HG03097 (cell line): ENCODE results near the gene C1orf74.

Experiments used
- ATAC-seq: cut with Tn5 transposase; IDR thresholded peaks from one replicate; pipeline ENCODE4 v1.9.1; 2021; ENCODE audit not compliant: unreplicated experiment, low FRiP score

C1orf74 gene

GRCh38 chr1:209774592-209774991 lies 9.8 kb downstream of the C1orf74 start:
- ATAC-seq: no peak

- ATAC-seq: no peak
Observed at GRCh38 chr1:209772126-209772525, 12.2 kb downstream of the C1orf74 start.

- no peak for ATAC-seq
Observed at GRCh38 chr1:209770636-209771415, 13.5 kb downstream of the C1orf74 start.

GRCh38 chr1:209769971-209770370 lies 14.4 kb downstream of the C1orf74 start:
- ATAC-seq: no peak

- peak; percentile 75 for ATAC-seq
Observed at GRCh38 chr1:209769171-209769904, 15.0 kb downstream of the C1orf74 start.

- peak; percentile 75 for ATAC-seq
Observed at GRCh38 chr1:209768354-209768774, 16.0 kb downstream of the C1orf74 start.

GRCh38 chr1:209767706-209768105 lies 16.7 kb downstream of the C1orf74 start:
- no peak for ATAC-seq

GRCh38 chr1:209767096-209767495 lies 17.3 kb downstream of the C1orf74 start:
- no peak for ATAC-seq

- ATAC-seq: no peak
Observed at GRCh38 chr1:209766051-209766450, 18.3 kb downstream of the C1orf74 start.

GRCh38 chr1:209761011-209761635 lies 23.2 kb downstream of the C1orf74 start:
- no peak for ATAC-seq

- no peak for ATAC-seq
Observed at GRCh38 chr1:209759829-209760359, 24.5 kb downstream of the C1orf74 start.

- no peak for ATAC-seq
Observed at GRCh38 chr1:209758400-209758799, 26.0 kb downstream of the C1orf74 start.

- ATAC-seq: peak; percentile 27
Observed at GRCh38 chr1:209756615-209757445, 27.5 kb downstream of the C1orf74 start.

- ATAC-seq: peak; percentile 81
Observed at GRCh38 chr1:209755926-209756614, 28.3 kb downstream of the C1orf74 start, which contains the start of gene TRAF3IP3. Gene TRAF3IP3, plus strand, starts transcription at chr1:209756053. Its CDS starts 3,987 bp downstream, at chr1:209760040.

GRCh38 chr1:209755256-209755655 lies 29.1 kb downstream of the C1orf74 start:
- no peak for ATAC-seq

- ATAC-seq: no peak
Observed at GRCh38 chr1:209752890-209753289, 31.5 kb downstream of the C1orf74 start.

GRCh38 chr1:209751627-209752231 lies 32.6 kb downstream of the C1orf74 start:
- ATAC-seq: peak; percentile 33

GRCh38 chr1:209749670-209750323 lies 34.6 kb downstream of the C1orf74 start:
- no peak for ATAC-seq

GRCh38 chr1:209749205-209749604 lies 35.2 kb downstream of the C1orf74 start:
- ATAC-seq: no peak
